Hepatocyte (in vitro differentiated cells): ENCODE measurements around the gene RORC. TPM values are rescaled to one million over a fixed set of nuclear protein-coding genes. Genes with fewer than 3 reads are reported as not detected.
"Not testable (repeated sequence)": the region's sequence is repeated elsewhere in the genome, so short reads cannot be mapped to it uniquely, and the experiment has no call there.

Experiments
- DNase-seq: peaks from one replicate; pipeline ENCODE4 v3.0.0-alpha.2; 2016; ENCODE audit warnings: low spot score
- H2AFZ ChIP-seq: fragments of 200-600 bp; sonication (generic); 2 replicates; pipeline ENCODE4 v1.6.0; 2016; ENCODE audit warnings: antibody characterized with exemption, mild to moderate bottlenecking
- H3K27ac ChIP-seq: fragments of 200-600 bp; sonication (generic); 2 replicates; pipeline ENCODE4 v1.5.1; 2016; ENCODE audit warnings: mild to moderate bottlenecking
- H3K27me3 ChIP-seq: fragments of 200-600 bp; sonication (generic); 2 replicates; pipeline ENCODE4 v1.6.1; 2016
- H3K36me3 ChIP-seq: fragments of 200-600 bp; sonication (generic); replicated peaks from 2 replicates; pipeline ENCODE4 v1.5.1; 2016; ENCODE audit warnings: low read depth; ENCODE audit not compliant: insufficient read depth
- H3K4me1 ChIP-seq: fragments of 200-600 bp; sonication (generic); 2 replicates; pipeline ENCODE4 v1.5.1; 2016; ENCODE audit warnings: mild to moderate bottlenecking, moderate library complexity; ENCODE audit not compliant: insufficient read depth
- H3K4me2 ChIP-seq: fragments of 200-600 bp; sonication (generic); 2 replicates; pipeline ENCODE4 v1.6.0; 2016
- H3K4me3 ChIP-seq: fragments of 200-600 bp; sonication (generic); 2 replicates; pipeline ENCODE4 v1.5.1; 2016; ENCODE audit warnings: mild to moderate bottlenecking
- H3K79me2 ChIP-seq: fragments of 200-600 bp; sonication (generic); 2 replicates; pipeline ENCODE4 v1.6.0; 2017; ENCODE audit warnings: mild to moderate bottlenecking
- H3K9me2 ChIP-seq: fragments of 200-600 bp; sonication (generic); replicated peaks from 2 replicates; pipeline ENCODE4 v1.6.0; 2017; ENCODE audit warnings: mild to moderate bottlenecking; ENCODE audit not compliant: insufficient read depth
- H3K9me3 ChIP-seq: fragments of 200-600 bp; sonication (generic); 2 replicates; pipeline ENCODE4 v1.5.1; 2016; ENCODE audit warnings: low read depth, mild to moderate bottlenecking
- H4K20me1 ChIP-seq: fragments of 200-600 bp; sonication (generic); 2 replicates; pipeline ENCODE4 v1.6.0; 2016; ENCODE audit warnings: mild to moderate bottlenecking; ENCODE audit not compliant: insufficient read depth, poor library complexity, severe bottlenecking
- EZH2 ChIP-seq: fragments of 200-600 bp; sonication (generic); IDR thresholded peaks from 2 replicates; pipeline ENCODE4 v1.6.1; 2016; ENCODE audit warnings: antibody characterized with exemption, mild to moderate bottlenecking, borderline replicate concordance
- EZH2phosphoT487 ChIP-seq: fragments of 200-600 bp; sonication (generic); IDR thresholded peaks from one replicate; pipeline ENCODE4 v1.6.1; 2018; ENCODE audit warnings: antibody characterized with exemption, mild to moderate bottlenecking, low read depth, moderate library complexity; ENCODE audit not compliant: unreplicated experiment, severe bottlenecking
- WGBS: methylation state at CpG from one replicate; pipeline ENCODE4 v1.1.6; 2016; ENCODE audit warnings: low lambda C conversion rate; ENCODE audit errors: missing lambda C conversion rate; 5-methylcytosine and 5-hydroxymethylcytosine counted together
- polyA plus RNA-seq: library from polyadenylated mRNA; unstranded; fragments of >200 nt; fragmentation: Nextera tagmentation; extraction: Ambion mirVana; gene quantifications from 2 replicates; pipeline ENCODE4 v1.2.1, GENCODE V29; 2016
- total RNA-seq: library from RNA; depleted of rRNA; stranded (reverse); fragments of >200 nt; gene quantifications from 2 replicates; pipeline ENCODE4 v1.2.3, GENCODE V29; 2014
- TF ChIP-seq, protein P1 (sequence below): fragments of 200-600 bp; sonication (generic); IDR thresholded peaks from 2 replicates; pipeline ENCODE4 v1.5.1; 2016; ENCODE audit warnings: antibody characterized with exemption, mild to moderate bottlenecking; ENCODE audit not compliant: poor library complexity

Gene RORC
- total and polyA plus RNA-seq, 2 experiments from 2014 or later = 0.60 to 1.3 TPM

DNA sequence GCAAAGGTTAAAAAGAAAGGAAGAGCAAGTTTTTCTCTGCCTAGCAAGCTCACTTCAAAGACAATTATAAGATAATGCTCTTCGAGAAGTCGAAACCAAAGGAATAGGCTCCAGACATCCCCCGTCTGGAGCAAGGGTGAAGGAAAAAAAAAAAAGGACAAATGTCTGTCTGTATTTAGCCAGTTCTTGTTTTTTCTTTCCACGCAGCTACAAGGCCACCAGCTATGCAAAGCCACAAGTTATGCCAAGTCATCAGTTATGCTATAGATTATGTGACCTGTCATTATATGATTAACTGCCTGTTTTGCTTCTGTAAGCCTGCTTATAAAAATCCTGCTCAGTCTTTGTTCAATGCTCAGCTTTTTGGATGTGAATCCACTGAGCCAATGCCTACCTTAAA lies 24.3 kb upstream of the RORC start:
- no peaks in the 10 kb centered on the region for H3K9me3 ChIP-seq
- 39% methylated on average over 4 of the region's 4 CpGs for WGBS
- H3K4me2 ChIP-seq = no peak overlapping the region
- H3K27me3 ChIP-seq = peaks cover 4% of the 10 kb centered on the region
- TF ChIP-seq EZH2phosphoT487 (no peak), EZH2 (no peak)
- TF ChIP-seq, protein P1, sequence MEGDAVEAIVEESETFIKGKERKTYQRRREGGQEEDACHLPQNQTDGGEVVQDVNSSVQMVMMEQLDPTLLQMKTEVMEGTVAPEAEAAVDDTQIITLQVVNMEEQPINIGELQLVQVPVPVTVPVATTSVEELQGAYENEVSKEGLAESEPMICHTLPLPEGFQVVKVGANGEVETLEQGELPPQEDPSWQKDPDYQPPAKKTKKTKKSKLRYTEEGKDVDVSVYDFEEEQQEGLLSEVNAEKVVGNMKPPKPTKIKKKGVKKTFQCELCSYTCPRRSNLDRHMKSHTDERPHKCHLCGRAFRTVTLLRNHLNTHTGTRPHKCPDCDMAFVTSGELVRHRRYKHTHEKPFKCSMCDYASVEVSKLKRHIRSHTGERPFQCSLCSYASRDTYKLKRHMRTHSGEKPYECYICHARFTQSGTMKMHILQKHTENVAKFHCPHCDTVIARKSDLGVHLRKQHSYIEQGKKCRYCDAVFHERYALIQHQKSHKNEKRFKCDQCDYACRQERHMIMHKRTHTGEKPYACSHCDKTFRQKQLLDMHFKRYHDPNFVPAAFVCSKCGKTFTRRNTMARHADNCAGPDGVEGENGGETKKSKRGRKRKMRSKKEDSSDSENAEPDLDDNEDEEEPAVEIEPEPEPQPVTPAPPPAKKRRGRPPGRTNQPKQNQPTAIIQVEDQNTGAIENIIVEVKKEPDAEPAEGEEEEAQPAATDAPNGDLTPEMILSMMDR = no peak
- no peaks in the 10 kb centered on the region for H3K79me2 ChIP-seq
- H2AFZ ChIP-seq = no peak overlapping the region
- no peak for DNase-seq
- H4K20me1 ChIP-seq = no peaks in the 10 kb centered on the region
- H3K36me3 ChIP-seq = no peaks in the 10 kb centered on the region
- H3K27ac ChIP-seq = no peak overlapping the region
- H3K4me3 ChIP-seq = no peak overlapping the region
- no peaks in the 10 kb centered on the region for H3K4me1 ChIP-seq
- H3K9me2 ChIP-seq = no peaks in the 10 kb centered on the region

DNA sequence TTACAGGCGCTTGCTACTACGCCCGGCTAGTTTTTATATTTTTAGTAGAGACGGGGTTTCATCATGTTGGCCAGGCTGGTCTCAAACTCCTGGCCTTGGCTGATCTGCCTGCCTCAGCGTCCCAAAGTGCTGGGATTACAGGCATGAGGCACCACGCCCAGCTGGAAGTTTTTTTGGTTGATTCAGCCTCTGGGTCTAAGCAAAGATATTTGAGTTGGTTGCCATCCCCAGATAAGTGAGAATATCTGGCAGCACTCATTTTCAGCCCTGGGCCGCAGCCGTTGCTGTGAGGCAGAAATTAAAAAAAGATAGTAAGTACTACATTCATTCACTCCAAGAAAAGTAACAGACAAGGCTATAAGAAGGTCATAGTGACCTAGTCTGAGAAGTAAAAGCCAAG lies 23.9 kb upstream of the RORC start:
- H3K4me1 ChIP-seq = not testable (repeated sequence)

DNA sequence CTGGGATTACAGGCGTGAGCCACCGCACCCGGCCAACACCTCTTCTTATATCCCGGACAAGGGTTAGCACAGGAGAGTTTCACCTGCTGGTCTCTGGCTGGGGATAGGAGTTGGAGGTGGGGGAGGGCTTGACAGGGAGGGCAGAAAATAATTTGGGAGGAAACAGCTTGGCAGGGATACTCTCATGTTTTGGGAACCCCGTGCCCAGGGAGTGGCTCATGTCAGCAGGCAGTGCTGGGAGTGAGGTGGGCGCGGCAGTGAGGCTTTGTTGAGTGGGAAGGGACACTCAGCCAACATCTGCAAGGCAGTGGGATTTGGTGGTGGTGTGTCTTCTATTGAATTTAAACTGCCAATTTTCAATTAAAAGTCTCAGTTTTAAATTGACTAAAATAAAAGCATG lies 23.1 kb upstream of the RORC start:
- TF ChIP-seq EZH2 = no peak
- TF ChIP-seq, protein P1 = no peak
- no peak for TF ChIP-seq EZH2phosphoT487
- no peaks in the 10 kb centered on the region for H3K4me1 ChIP-seq
- peaks cover 4% of the 10 kb centered on the region for H3K27me3 ChIP-seq
- no peak overlapping the region for H2AFZ ChIP-seq
- H3K4me2 ChIP-seq = no peak overlapping the region
- no peaks in the 10 kb centered on the region for H3K9me2 ChIP-seq
- no peaks in the 10 kb centered on the region for H3K79me2 ChIP-seq
- H3K36me3 ChIP-seq = no peaks in the 10 kb centered on the region
- H3K4me3 ChIP-seq = no peak overlapping the region
- no peak for DNase-seq
- no peaks in the 10 kb centered on the region for H3K9me3 ChIP-seq
- WGBS = 82% methylated on average over 7 of the region's 7 CpGs
- no peaks in the 10 kb centered on the region for H4K20me1 ChIP-seq
- H3K27ac ChIP-seq = no peak overlapping the region

More for the DNA sequence above, 23.9 kb upstream of the RORC start:
- whole genome bisulfite sequencing = 78% methylated on average over 8 of the region's 8 CpGs
- H3K9me3 ChIP-seq, H3K4me2 ChIP-seq, H3K79me2 ChIP-seq, H2AFZ ChIP-seq, H4K20me1 ChIP-seq, H3K27me3 ChIP-seq, H3K36me3 ChIP-seq, H3K27ac ChIP-seq, H3K4me3 ChIP-seq, DNase-seq, H3K9me2 ChIP-seq: not testable (repeated sequence)

DNA sequence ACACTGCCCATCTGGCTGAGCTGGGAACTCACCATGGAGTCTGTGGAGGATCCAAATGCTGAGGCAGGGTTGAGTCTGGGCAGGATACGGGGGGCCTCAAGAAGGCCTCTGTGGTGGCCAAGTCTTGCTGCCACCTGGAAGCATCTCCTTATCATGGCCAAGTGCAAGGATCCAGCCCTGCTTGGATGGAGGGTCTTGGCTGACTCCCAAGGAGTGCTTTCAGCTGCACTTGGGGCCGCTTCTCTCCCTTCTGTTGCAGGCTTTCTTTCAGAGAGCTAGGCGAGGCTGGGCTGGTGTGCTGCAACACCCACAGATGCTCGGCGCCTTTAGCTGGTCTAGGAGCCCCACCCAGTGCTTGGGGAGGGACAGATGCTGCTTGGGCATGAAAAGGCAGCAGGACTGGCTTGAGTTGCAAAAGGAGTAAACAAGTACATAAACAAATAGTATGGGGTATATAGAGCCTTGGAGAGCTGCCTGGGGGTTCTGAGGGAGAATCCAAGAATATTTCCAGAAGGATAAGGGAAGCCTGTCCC lies 21.9 kb upstream of the RORC start, which contains the start of gene THEM5:
Gene THEM5, minus strand, starts transcription at position 302 of the 533 bp plus-strand sequence. Its CDS starts 147 bp downstream, at position 155.
- no peak within 1 kb of the TSS for H2AFZ ChIP-seq
- 83% methylated on average over 5 of the region's 5 CpGs for WGBS

More for the DNA sequence above, 21.9 kb upstream of the RORC start, which contains the start of gene THEM5:
- TF ChIP-seq EZH2phosphoT487 (no peak), EZH2 (no peak)
- TF ChIP-seq, protein P1 = no peak
- Histone ChIP-seq H3K36me3 (no peaks in the 10 kb centered on the region), H3K9me3 (no peaks in the 10 kb centered on the region), H3K79me2 (no peaks in the 10 kb centered on the region), H3K27me3 (peaks cover 4% of the 10 kb centered on the region), H4K20me1 (no peaks in the 10 kb centered on the region), H3K4me3 (no peak within 1 kb of the TSS), H3K4me2 (no peak within 1 kb of the TSS), H3K9me2 (no peaks in the 10 kb centered on the region), H3K27ac (no peak within 1 kb of the TSS), H3K4me1 (no peaks in the 10 kb centered on the region)
- DNase-seq = no peak
